ENCODE results near the gene SLC7A10. TPM values are rescaled to one million over a fixed set of nuclear protein-coding genes. Genes with fewer than 3 reads are reported as not detected.

The SLC7A10 gene
- total RNA-seq, 1 experiment from 2014 or later: 2.9 TPM

DNA sequence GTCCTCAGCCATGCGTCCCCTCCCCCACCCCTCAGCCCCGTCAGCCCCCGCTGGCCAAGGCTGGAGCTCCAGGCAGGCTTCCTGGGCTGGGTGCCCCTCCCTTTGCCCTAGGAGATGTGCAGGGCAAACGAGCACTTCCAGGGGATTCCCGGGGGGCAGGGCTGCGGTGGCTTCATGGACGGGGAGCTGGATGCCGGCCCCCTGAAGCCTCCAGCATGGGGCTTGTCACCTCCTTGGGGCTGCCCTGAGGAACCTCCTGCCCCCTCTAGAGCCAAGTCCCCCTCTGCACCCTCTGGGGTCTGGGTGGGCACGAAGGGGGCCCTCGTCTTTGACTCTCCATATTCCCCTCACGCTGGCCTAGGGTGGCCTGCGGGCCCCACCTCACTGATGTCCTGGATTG lies 25.4 kb upstream of the SLC7A10 start:
- H3K4ac ChIP-seq (ENCODE audit: low read depth, low read length): no peak overlapping the region
- Mint-ChIP-seq H3K27ac (no peak overlapping the region), H3K36me3 (ENCODE audit: insufficient read depth in 1 of 3, low read depth in 3 of 3) (no peaks in the 10 kb centered on the region), H3K9me3 (no peaks in the 10 kb centered on the region), H3K4me3 (no peak overlapping the region), H3K4me1 (peaks cover 0 to 3% of the 10 kb centered on the region in 2 experiments; a peak in 1 of 4 replicates), H3K27me3 (ENCODE audit: low read depth) (peaks cover 3% of the 10 kb centered on the region)
- no peaks in the 10 kb centered on the region for H3K79me1 ChIP-seq (ENCODE audit: insufficient read depth, low read depth, low read length, poor library complexity, severe bottlenecking)
- H2AK5ac ChIP-seq (ENCODE audit: insufficient read length, low read length): no peak overlapping the region
- H3K27me3 ChIP-seq (ENCODE audit: insufficient read depth, low read length): no peaks in the 10 kb centered on the region
- TF ChIP-seq, protein P1, sequence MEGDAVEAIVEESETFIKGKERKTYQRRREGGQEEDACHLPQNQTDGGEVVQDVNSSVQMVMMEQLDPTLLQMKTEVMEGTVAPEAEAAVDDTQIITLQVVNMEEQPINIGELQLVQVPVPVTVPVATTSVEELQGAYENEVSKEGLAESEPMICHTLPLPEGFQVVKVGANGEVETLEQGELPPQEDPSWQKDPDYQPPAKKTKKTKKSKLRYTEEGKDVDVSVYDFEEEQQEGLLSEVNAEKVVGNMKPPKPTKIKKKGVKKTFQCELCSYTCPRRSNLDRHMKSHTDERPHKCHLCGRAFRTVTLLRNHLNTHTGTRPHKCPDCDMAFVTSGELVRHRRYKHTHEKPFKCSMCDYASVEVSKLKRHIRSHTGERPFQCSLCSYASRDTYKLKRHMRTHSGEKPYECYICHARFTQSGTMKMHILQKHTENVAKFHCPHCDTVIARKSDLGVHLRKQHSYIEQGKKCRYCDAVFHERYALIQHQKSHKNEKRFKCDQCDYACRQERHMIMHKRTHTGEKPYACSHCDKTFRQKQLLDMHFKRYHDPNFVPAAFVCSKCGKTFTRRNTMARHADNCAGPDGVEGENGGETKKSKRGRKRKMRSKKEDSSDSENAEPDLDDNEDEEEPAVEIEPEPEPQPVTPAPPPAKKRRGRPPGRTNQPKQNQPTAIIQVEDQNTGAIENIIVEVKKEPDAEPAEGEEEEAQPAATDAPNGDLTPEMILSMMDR (conservative IDR thresholded peaks at IDR 0.05): no peak
- H2BK15ac ChIP-seq (ENCODE audit: low read depth, low read length): no peak overlapping the region
- no peaks in the 10 kb centered on the region for H3K9me3 ChIP-seq (ENCODE audit: control insufficient read depth, low read depth, low read length)
- H4K8ac ChIP-seq (replicated peaks; ENCODE audit: insufficient read length, low read depth, low read length): no peak overlapping the region
- no peak overlapping the region for H2BK20ac ChIP-seq (ENCODE audit: low read depth, low read length, poor library complexity, severe bottlenecking)
- H4K20me1 ChIP-seq (ENCODE audit: control insufficient read depth, insufficient read depth, insufficient read length): no peaks in the 10 kb centered on the region
- no peak overlapping the region for H3K14ac ChIP-seq (ENCODE audit: insufficient read depth, low read length)
- no peak overlapping the region for H3K18ac ChIP-seq (ENCODE audit: insufficient read length, low read depth, low read length)
- no peak overlapping the region for H3K23ac ChIP-seq (ENCODE audit: insufficient read length, low read depth, low read length)
- H3K4me1 ChIP-seq (ENCODE audit: insufficient read depth, low read length): no peaks in the 10 kb centered on the region
- H3K79me2 ChIP-seq (ENCODE audit: insufficient read depth, low read length): no peaks in the 10 kb centered on the region
- H3K9ac ChIP-seq (ENCODE audit: extremely low read depth, insufficient read length, low read length): no peak overlapping the region
- H3K56ac ChIP-seq (ENCODE audit: insufficient read length, low read depth, low read length): no peak overlapping the region
- no peak overlapping the region for H2BK12ac ChIP-seq (ENCODE audit: insufficient read length, low read depth, low read length)
- no peak overlapping the region for H3T11ph ChIP-seq (ENCODE audit: low read length)
- H4K5ac ChIP-seq (ENCODE audit: insufficient read length, low read depth, low read length): no peak overlapping the region
- DNase-seq: no peak
- H2BK120ac ChIP-seq (ENCODE audit: low read depth, low read length, poor library complexity, severe bottlenecking): no peak overlapping the region
- H2AFZ ChIP-seq (ENCODE audit: low read length): no peak overlapping the region
- H3K27ac ChIP-seq (ENCODE audit: insufficient read length, low read depth, low read length): no peak overlapping the region
- H3K23me2 ChIP-seq (ENCODE audit: insufficient read length, low read depth, low read length, poor library complexity, severe bottlenecking): no peaks in the 10 kb centered on the region
- no peak overlapping the region for H3K4me2 ChIP-seq (ENCODE audit: insufficient read depth, insufficient read length, low read length)
- H2BK5ac ChIP-seq (ENCODE audit: insufficient read length, low read length): no peak overlapping the region
- no peak overlapping the region for H4K91ac ChIP-seq (ENCODE audit: insufficient read length, low read depth, low read length)
- WGBS (ENCODE audit: extremely low coverage, insufficient read length, low lambda C conversion rate): no CpG with 5 or more reads among the region's 12 CpGs
